Neuronal stem cell (in vitro differentiated cells): Measurements from ENCODE around the gene SULF2.

Experiments
- DNase-seq: peaks from one replicate; pipeline ENCODE4 v3.0.0-alpha.2; 2013; ENCODE audit warnings: low spot score
- H2AFZ ChIP-seq: one replicate; pipeline ENCODE4 v1.6.1; 2013; ENCODE audit warnings: mild to moderate bottlenecking, low read length, inconsistent platforms
- H2AK5ac ChIP-seq: 2 replicates; pipeline ENCODE4 v1.6.1; 2013; ENCODE audit warnings: low read depth, mild to moderate bottlenecking, inconsistent platforms, low read length, moderate library complexity, mixed read lengths
- H2BK120ac ChIP-seq: 2 replicates; pipeline ENCODE4 v1.6.1; 2013; ENCODE audit warnings: low read depth, mild to moderate bottlenecking, inconsistent platforms, low read length, moderate library complexity, mixed read lengths
- H2BK12ac ChIP-seq: one replicate; pipeline ENCODE4 v1.6.1; 2013; ENCODE audit warnings: low read length, inconsistent platforms
- H2BK15ac ChIP-seq: 2 replicates; pipeline ENCODE4 v1.6.1; 2013; ENCODE audit warnings: mild to moderate bottlenecking, low read length, inconsistent platforms, mixed read lengths
- H2BK5ac ChIP-seq: one replicate; pipeline ENCODE4 v1.6.1; 2013; ENCODE audit warnings: inconsistent platforms, mild to moderate bottlenecking, low read length, moderate library complexity
- H3K14ac ChIP-seq: one replicate; pipeline ENCODE4 v1.6.1; 2013; ENCODE audit warnings: low read length, inconsistent platforms
- H3K18ac ChIP-seq: 2 replicates; pipeline ENCODE4 v1.6.1; 2013; ENCODE audit warnings: low read length, inconsistent platforms
- H3K23ac ChIP-seq: 2 replicates; pipeline ENCODE4 v1.6.1; 2013; ENCODE audit warnings: low read depth, mild to moderate bottlenecking, mixed read lengths, low read length, inconsistent platforms; ENCODE audit not compliant: poor library complexity
- H3K27ac ChIP-seq: replicated peaks from 3 replicates; pipeline ENCODE4 v1.5.1; 2013; ENCODE audit warnings: low read length, inconsistent platforms
- H3K27me3 ChIP-seq, 3 experiments: 2 replicates each; pipeline ENCODE4 v1.6.1; 2013; ENCODE audit warnings: low read length in 3 of 3, mild to moderate bottlenecking in 2 of 3, inconsistent platforms in 1 of 3, low read depth in 1 of 3, mixed read lengths in 1 of 3, moderate library complexity in 1 of 3; ENCODE audit not compliant: control insufficient read depth in 3 of 3, insufficient read depth in 3 of 3
- H3K36me3 ChIP-seq, 2 donors: replicated peaks in 1 of 2; 2 replicates each; pipeline ENCODE4 v1.6.1; 2013; ENCODE audit warnings: low read length in 2 of 2; ENCODE audit not compliant: control insufficient read depth in 2 of 2, insufficient read depth in 2 of 2
- H3K4ac ChIP-seq: 2 replicates; pipeline ENCODE4 v1.6.1; 2013; ENCODE audit warnings: inconsistent platforms, mild to moderate bottlenecking, low read length, moderate library complexity
- H3K4me1 ChIP-seq, 2 donors: 1 replicate in 1 of 2; 2 replicates in 1 of 2; pipeline ENCODE4 v1.6.1; 2013; ENCODE audit warnings: low read length in 2 of 2, low read depth in 1 of 2; ENCODE audit not compliant: control insufficient read depth in 2 of 2, insufficient read depth in 1 of 2
- H3K4me2 ChIP-seq: one replicate; pipeline ENCODE4 v1.6.1; 2013; ENCODE audit warnings: mild to moderate bottlenecking, low read length, inconsistent platforms; ENCODE audit not compliant: insufficient read depth, poor library complexity, severe bottlenecking
- H3K4me3 ChIP-seq, 2 donors: 2 replicates each; pipeline ENCODE4 v1.5.1; 2013; ENCODE audit warnings: low read length in 2 of 2, mild to moderate bottlenecking in 2 of 2, inconsistent platforms in 1 of 2, moderate library complexity in 1 of 2
- H3K79me1 ChIP-seq: one replicate; pipeline ENCODE4 v1.6.1; 2013; ENCODE audit warnings: low read depth, mild to moderate bottlenecking, inconsistent platforms, low read length, moderate library complexity
- H3K9ac ChIP-seq: one replicate; pipeline ENCODE4 v1.6.1; 2013; ENCODE audit warnings: mild to moderate bottlenecking, low read depth, low read length, inconsistent platforms; ENCODE audit not compliant: poor library complexity
- H3K9me3 ChIP-seq, 2 donors: replicated peaks in 1 of 2; 2 replicates each; pipeline versions ENCODE3 to v1.6.1; 2013; ENCODE audit warnings: low read length in 2 of 2, mild to moderate bottlenecking in 2 of 2, inconsistent platforms in 1 of 2, low read depth in 1 of 2, mixed read lengths in 1 of 2, moderate library complexity in 1 of 2; ENCODE audit not compliant: control insufficient read depth in 2 of 2, insufficient read depth in 1 of 2
- H4K8ac ChIP-seq: one replicate; pipeline ENCODE4 v1.6.1; 2013; ENCODE audit warnings: low read depth, mild to moderate bottlenecking, inconsistent platforms, low read length, moderate library complexity
- H4K91ac ChIP-seq: one replicate; pipeline ENCODE4 v1.6.1; 2013; ENCODE audit warnings: low read length, low read depth, mild to moderate bottlenecking, inconsistent platforms; ENCODE audit not compliant: poor library complexity
- WGBS, 2 donors: extraction: QIAGEN DNeasy Blood & Tissue Kit; methylation state at CpG; one replicate each; pipeline ENCODE4 v1.1.7; 2013; ENCODE audit warnings: missing lambda C conversion rate in 2 of 2, mixed read lengths in 1 of 2; ENCODE audit not compliant: insufficient read length in 2 of 2, insufficient replicate concordance in 1 of 2; ENCODE audit errors: extremely low coverage in 2 of 2; 5-methylcytosine and 5-hydroxymethylcytosine counted together

The SULF2 gene

GRCh38 chr20:47775841-47776240, 9.4 kb downstream of the SULF2 start:
- H3K18ac ChIP-seq: no peak overlapping the region
- no peak overlapping the region for H3K9ac ChIP-seq
- H3K27ac ChIP-seq: no peak overlapping the region
- no peak overlapping the region for H3K4me3 ChIP-seq
- H3K4me2 ChIP-seq: no peak overlapping the region
- no peak overlapping the region for H4K91ac ChIP-seq
- peaks cover 1% of the 10 kb centered on the region for H3K79me1 ChIP-seq
- no peak overlapping the region for H2AFZ ChIP-seq
- no peak overlapping the region for H3K14ac ChIP-seq
- no peak overlapping the region for H4K8ac ChIP-seq
- H3K4ac ChIP-seq: no peak overlapping the region
- no peaks in the 10 kb centered on the region for H3K27me3 ChIP-seq
- no peak overlapping the region for H2BK15ac ChIP-seq
- H2BK12ac ChIP-seq: no peak overlapping the region
- H3K36me3 ChIP-seq: peaks cover 0 to 4% of the 10 kb centered on the region in 2 donors
- WGBS, 2 donors: no CpG with 5 or more reads among the region's 5 CpGs
- H3K4me1 ChIP-seq: peaks cover 3 to 12% of the 10 kb centered on the region in 2 donors
- no peak for DNase-seq
- peaks cover 3 to 6% of the 10 kb centered on the region in 2 donors for H3K9me3 ChIP-seq
- H2BK5ac ChIP-seq: no peak overlapping the region
- H3K23ac ChIP-seq: no peak overlapping the region
- no peak overlapping the region for H2AK5ac ChIP-seq
- no peak overlapping the region for H2BK120ac ChIP-seq

GRCh38 chr20:47775039-47775438, 10.2 kb downstream of the SULF2 start:
- Histone ChIP-seq H2BK120ac (no peak overlapping the region), H3K23ac (no peak overlapping the region), H4K91ac (no peak overlapping the region), H3K36me3 (peaks cover 0 to 11% of the 10 kb centered on the region in 2 donors), H2BK12ac (no peak overlapping the region), H3K18ac (no peak overlapping the region), H3K27ac (no peak overlapping the region), H3K4me2 (no peak overlapping the region), H3K27me3 (no peaks in the 10 kb centered on the region), H4K8ac (no peak overlapping the region), H3K4ac (no peak overlapping the region), H3K9me3 (peaks cover 7 to 14% of the 10 kb centered on the region in 2 donors), H2BK5ac (no peak overlapping the region), H3K4me3 (no peak overlapping the region), H3K9ac (no peak overlapping the region), H2AK5ac (no peak overlapping the region), H2AFZ (no peak overlapping the region), H3K4me1 (peaks cover 3 to 12% of the 10 kb centered on the region in 2 donors), H3K79me1 (peaks cover 2% of the 10 kb centered on the region), H3K14ac (no peak overlapping the region), H2BK15ac (no peak overlapping the region)
- no peak for DNase-seq
- no CpG with 5 or more reads among the region's 5 CpGs for WGBS, 2 donors

- Histone ChIP-seq H3K4ac (no peak overlapping the region), H3K27ac (peak overlapping the region; percentile 20), H3K4me2 (no peak overlapping the region), H2AFZ (no peak overlapping the region), H3K23ac (no peak overlapping the region), H2AK5ac (peak overlapping the region; percentile 31), H2BK15ac (peak overlapping the region; percentile 46), H3K4me1 (peaks cover 3 to 12% of the 10 kb centered on the region in 2 donors), H3K4me3 (no peak overlapping the region), H4K91ac (no peak overlapping the region), H4K8ac (no peak overlapping the region), H2BK120ac (no peak overlapping the region), H3K9ac (no peak overlapping the region), H3K18ac (no peak overlapping the region), H3K36me3 (peaks cover 0 to 11% of the 10 kb centered on the region in 2 donors), H2BK5ac (no peak overlapping the region), H2BK12ac (no peak overlapping the region), H3K79me1 (peaks cover 2% of the 10 kb centered on the region), H3K14ac (no peak overlapping the region), H3K9me3 (peaks cover 7 to 15% of the 10 kb centered on the region in 2 donors), H3K27me3 (no peaks in the 10 kb centered on the region)
- no CpG with 5 or more reads among the region's 14 CpGs for WGBS, 2 donors
- DNase-seq: no peak
Measured at GRCh38 chr20:47774131-47774777, 11.0 kb downstream of the SULF2 start.

- WGBS, 2 donors: no CpG with 5 or more reads among the region's 8 CpGs
- no peaks in the 10 kb centered on the region for H3K27me3 ChIP-seq
- H3K9ac ChIP-seq: no peak overlapping the region
- no peak overlapping the region for H3K4ac ChIP-seq
- H2AFZ ChIP-seq: no peak overlapping the region
- H3K36me3 ChIP-seq: peaks cover 0 to 11% of the 10 kb centered on the region in 2 donors
- peaks cover 3 to 12% of the 10 kb centered on the region in 2 donors for H3K4me1 ChIP-seq
- peak overlapping the region; percentile 19 for H3K27ac ChIP-seq
- H2AK5ac ChIP-seq: peak overlapping the region; percentile 23
- no peak overlapping the region for H2BK120ac ChIP-seq
- H4K91ac ChIP-seq: no peak overlapping the region
- H3K79me1 ChIP-seq: peaks cover 2% of the 10 kb centered on the region
- no peak overlapping the region for H3K18ac ChIP-seq
- H3K4me3 ChIP-seq: no peak overlapping the region
- H3K23ac ChIP-seq: no peak overlapping the region
- no peak overlapping the region for H2BK15ac ChIP-seq
- H3K9me3 ChIP-seq: peaks cover 7 to 15% of the 10 kb centered on the region in 2 donors
- no peak overlapping the region for H3K4me2 ChIP-seq
- no peak overlapping the region for H4K8ac ChIP-seq
- H2BK5ac ChIP-seq: no peak overlapping the region
- H3K14ac ChIP-seq: no peak overlapping the region
- H2BK12ac ChIP-seq: no peak overlapping the region
- DNase-seq: no peak
Measured at GRCh38 chr20:47773371-47773786, 11.9 kb downstream of the SULF2 start.
